Lower leg skin (tissue), 4 donors: ENCODE measurements around the gene IVL. TPM values are rescaled to one million over a fixed set of nuclear protein-coding genes. Genes with fewer than 3 reads are reported as not detected.

Experiments
- DNase-seq, 2 donors: peaks; one replicate each; pipeline ENCODE4 v3.0.0-alpha.2; 2019; ENCODE audit warnings: low spot score in 2 of 2
- H3K4me3 ChIP-seq: fragments of 200-600 bp; sonication (generic); 2 replicates; pipeline ENCODE4 v1.5.1; 2017; ENCODE audit warnings: mild to moderate bottlenecking, low read depth; ENCODE audit not compliant: poor library complexity, severe bottlenecking
- POLR2A ChIP-seq, 2 donors: fragments of 450-650 bp; IDR thresholded peaks; one replicate each; pipeline ENCODE4 v1.6.1; 2016 to 2017; ENCODE audit warnings: antibody characterized with exemption in 2 of 2, mild to moderate bottlenecking in 1 of 2, moderate library complexity in 1 of 2
- WGBS, 2 donors: methylation state at CpG; one replicate each; pipeline ENCODE4 v1.1.5; 2018; 5-methylcytosine and 5-hydroxymethylcytosine counted together
- intact Hi-C: fragments of 100-400 bp; cut with DNase I; formaldehyde crosslinking; loops from one replicate; pipeline ENCODE4 v1.15.0; 2023; ENCODE audit warnings: low total_unique reads
- total RNA-seq, 4 donors: library from RNA; depleted of rRNA; stranded (reverse); fragments of >200 nt; gene quantifications; one replicate each; pipeline ENCODE4 v1.1.0, GENCODE V29; 2016
- TF ChIP-seq, protein P1 (sequence below), 3 donors: fragments of 450-650 bp; IDR thresholded peaks; one replicate each; pipeline ENCODE4 v1.5.1; 2016; ENCODE audit warnings: antibody characterized with exemption in 3 of 3, mild to moderate bottlenecking in 3 of 3, moderate library complexity in 2 of 3

Gene IVL
- total RNA-seq, 4 donors from 2014 or later: 162 to 322 (median 207) TPM

DNA sequence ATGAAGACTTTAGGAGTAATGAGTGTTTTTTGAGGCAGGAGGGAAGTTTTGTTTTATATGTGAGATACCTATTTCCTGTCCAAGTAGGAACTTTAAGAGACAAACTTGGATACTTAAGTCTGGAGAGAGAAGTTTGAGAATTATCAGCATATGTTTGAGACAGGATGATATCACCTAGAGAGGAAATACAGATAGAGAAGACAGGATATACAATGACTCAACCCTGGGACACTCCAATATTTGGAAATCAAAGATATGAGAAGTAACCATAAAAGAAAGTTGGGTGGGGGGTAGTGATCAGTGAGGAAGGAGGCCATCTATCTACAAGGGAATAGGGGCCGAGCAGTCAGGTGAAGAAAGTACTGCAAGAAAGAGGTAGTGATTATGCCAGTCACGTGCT is 42.0 kb upstream of the IVL start:
- WGBS, 2 donors: 82 to 90% methylated on average over 2 of the region's 2 CpGs
- no peak overlapping the region for H3K4me3 ChIP-seq
- intact Hi-C loops: no loop called here
- DNase-seq: no peak
- TF ChIP-seq, protein P1, sequence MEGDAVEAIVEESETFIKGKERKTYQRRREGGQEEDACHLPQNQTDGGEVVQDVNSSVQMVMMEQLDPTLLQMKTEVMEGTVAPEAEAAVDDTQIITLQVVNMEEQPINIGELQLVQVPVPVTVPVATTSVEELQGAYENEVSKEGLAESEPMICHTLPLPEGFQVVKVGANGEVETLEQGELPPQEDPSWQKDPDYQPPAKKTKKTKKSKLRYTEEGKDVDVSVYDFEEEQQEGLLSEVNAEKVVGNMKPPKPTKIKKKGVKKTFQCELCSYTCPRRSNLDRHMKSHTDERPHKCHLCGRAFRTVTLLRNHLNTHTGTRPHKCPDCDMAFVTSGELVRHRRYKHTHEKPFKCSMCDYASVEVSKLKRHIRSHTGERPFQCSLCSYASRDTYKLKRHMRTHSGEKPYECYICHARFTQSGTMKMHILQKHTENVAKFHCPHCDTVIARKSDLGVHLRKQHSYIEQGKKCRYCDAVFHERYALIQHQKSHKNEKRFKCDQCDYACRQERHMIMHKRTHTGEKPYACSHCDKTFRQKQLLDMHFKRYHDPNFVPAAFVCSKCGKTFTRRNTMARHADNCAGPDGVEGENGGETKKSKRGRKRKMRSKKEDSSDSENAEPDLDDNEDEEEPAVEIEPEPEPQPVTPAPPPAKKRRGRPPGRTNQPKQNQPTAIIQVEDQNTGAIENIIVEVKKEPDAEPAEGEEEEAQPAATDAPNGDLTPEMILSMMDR (IDR thresholded peaks at IDR 0.05): no peak
- TF ChIP-seq POLR2A (IDR thresholded peaks at IDR 0.05): no peak

DNA sequence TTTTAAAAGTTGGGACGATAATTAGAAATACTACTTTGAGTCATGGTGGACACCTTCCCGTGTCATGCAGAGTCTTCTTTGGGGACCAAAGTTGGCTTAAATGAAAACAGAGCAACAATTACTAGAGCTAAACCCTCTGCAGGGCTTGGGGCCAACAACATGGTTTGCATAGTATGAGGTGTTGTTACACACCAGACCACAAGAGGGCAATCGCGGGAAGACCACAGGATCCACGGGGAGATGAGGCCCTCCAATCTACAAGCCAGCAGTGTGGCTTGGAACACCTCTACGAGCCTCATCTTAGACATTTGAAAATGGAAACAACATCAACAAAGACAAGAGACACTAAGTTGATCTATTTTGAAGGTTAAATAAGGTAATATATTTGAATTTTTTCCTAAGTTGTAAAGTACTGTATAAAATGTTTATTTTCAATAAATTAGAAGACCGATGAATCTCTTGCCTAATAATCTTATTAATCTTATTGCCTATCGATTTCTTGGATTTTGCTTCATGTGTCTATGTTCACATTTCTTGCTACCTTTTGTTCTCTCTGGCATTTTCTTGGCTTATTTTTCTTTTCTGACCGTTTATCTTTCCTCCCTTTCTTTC is 38.4 kb upstream of the IVL start:
- 34% methylated on average over 9 of the region's 9 CpGs for WGBS, 2 donors
- intact Hi-C loops: loop anchor here (5.0 to 10.0 kb wide), 2 partner anchors 55 to 322 kb away; no protein-coding TSS in a partner anchor
- peak in 1 of 2 donors; percentile 60 for DNase-seq
- TF ChIP-seq, protein P1 (IDR thresholded peaks at IDR 0.05): no peak
- TF ChIP-seq POLR2A (IDR thresholded peaks at IDR 0.05): no peak
- no peak overlapping the region for H3K4me3 ChIP-seq

DNA sequence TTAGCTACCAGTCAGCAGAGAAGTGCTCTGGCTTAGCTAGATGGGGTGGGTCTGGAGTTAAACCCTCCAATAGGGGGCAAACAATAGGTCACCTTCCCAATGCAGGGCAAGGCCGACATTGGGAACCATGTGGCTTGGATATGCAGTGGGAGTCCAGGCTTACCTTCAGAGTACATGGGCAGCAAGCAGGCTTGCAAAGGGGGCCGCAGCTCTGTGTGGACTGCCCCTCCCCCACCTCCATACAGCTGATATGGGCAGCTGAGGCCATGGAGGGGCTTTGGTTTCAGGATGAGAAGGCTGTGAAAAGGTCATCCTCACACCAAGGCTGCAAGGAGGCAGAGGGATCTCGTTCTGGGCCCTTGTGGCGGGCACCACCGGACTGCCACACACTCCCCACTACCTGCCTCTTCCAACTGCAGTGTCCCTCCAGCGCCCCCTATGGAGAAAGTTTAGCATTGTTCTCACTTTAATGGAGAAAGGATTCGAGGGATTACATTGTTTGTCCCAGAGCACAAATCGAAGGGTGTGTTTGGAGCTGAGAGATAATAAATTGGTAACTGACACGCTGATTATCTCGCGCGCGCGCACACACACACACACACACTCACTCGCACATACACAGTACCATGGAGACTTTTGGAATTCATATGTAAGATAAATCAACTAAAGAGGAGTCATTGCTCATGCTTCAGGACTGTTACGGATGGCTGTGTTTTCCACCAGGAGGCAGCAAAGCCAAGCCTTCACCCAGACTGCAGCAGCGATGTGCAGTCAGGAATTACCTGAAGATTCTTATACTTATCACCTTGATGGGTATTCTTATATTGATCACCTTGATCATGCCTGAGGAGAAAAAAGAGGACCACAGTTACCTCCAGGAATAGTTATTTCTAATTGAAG is 37.3 kb upstream of the IVL start:
- no peak overlapping the region for H3K4me3 ChIP-seq
- intact Hi-C loops: loop anchor here (5.0 to 10.0 kb wide), 2 partner anchors 54 to 321 kb away; no protein-coding TSS in a partner anchor
- TF ChIP-seq, protein P1 (IDR thresholded peaks at IDR 0.05): no peak
- TF ChIP-seq POLR2A (IDR thresholded peaks at IDR 0.05): no peak
- WGBS, 2 donors: 39 to 42% methylated on average over 17 of the region's 17 CpGs
- no peak for DNase-seq

DNA sequence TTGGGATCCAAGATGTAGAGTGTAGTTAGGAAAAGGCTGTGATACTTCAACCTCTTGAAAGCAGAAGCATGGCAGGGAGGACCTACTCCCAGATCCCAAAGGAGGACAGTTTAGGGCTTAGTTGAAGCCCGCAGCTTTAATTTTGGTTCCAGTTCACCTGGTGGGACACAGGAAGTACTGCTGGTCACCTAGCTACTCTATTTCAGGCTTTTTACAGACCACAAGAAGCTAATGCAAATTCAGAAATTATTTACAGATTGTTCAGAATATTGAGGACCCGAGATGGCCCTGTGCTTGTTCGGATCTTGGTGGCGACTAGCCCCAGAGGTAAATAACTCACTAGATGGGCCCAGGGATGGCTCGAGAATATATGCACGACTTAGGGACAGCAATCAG is 36.6 kb upstream of the IVL start:
- no peak overlapping the region for H3K4me3 ChIP-seq
- no peak for DNase-seq
- intact Hi-C loops: loop anchor here (5.0 to 10.0 kb wide), 2 partner anchors 53 to 321 kb away; no protein-coding TSS in a partner anchor
- TF ChIP-seq, protein P1 (IDR thresholded peaks at IDR 0.05): no peak
- WGBS, 2 donors: 86 to 92% methylated on average over 6 of the region's 6 CpGs

DNA sequence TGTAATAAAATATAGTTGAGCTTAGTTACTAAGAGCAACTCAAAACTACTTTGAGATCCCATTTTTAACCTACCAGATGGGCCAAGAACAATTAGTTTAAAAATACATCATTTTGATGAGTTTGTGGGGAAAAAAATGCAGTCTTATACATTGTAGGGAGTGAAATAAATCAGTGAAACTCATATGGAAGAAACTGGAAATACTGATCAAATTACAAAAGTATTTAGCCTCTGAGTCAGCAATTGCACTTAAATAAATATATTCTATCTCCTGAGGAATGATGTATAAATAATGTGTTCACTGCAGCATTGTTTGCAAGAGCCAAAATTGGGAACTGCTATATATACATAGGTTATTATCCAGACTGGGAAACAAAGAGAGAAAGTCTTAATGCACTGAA is 34.9 kb upstream of the IVL start:
- no peak overlapping the region for H3K4me3 ChIP-seq
- no peak for DNase-seq
- no peak for TF ChIP-seq POLR2A (IDR thresholded peaks at IDR 0.05)
- TF ChIP-seq, protein P1 (IDR thresholded peaks at IDR 0.05): no peak
- intact Hi-C loops: loop anchor here (5.0 to 10.0 kb wide), 2 partner anchors 51 to 319 kb away; no protein-coding TSS in a partner anchor
